PC-9 (cell line): ENCODE data around the gene ZBTB21.

Source experiments
- EZH2 ChIP-seq: fragments of 200-600 bp; sonication (generic); IDR thresholded peaks from 2 replicates; pipeline ENCODE4 v1.8.0; 2017; ENCODE audit warnings: antibody characterized with exemption, low read depth
- TF ChIP-seq, protein P1 (sequence below): fragments of 200-600 bp; sonication (generic); conservative IDR thresholded peaks from 2 replicates; pipeline ENCODE4 v1.6.1; 2017; ENCODE audit warnings: mixed run types, antibody characterized with exemption, mild to moderate bottlenecking, moderate library complexity

DNA sequence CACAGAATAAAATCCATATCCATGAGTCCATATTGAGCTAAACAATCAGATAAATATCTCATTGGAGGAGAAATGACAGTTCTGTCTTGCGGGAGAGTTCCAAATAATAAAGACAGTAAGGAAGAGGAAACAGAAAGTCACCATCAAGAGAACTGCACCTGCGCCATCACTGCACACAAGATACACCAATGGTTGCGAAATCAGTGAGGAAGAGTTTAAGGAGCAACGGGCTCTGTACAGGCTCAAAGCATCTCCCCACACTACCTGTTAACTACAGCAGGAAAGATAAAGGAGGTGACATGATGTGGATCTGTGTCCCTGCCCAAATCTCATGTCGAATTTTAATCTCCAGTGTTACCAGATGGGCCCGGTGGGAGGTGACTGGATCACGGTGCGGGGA lies 64.2 kb downstream of the ZBTB21 start:
- TF ChIP-seq, protein P1, sequence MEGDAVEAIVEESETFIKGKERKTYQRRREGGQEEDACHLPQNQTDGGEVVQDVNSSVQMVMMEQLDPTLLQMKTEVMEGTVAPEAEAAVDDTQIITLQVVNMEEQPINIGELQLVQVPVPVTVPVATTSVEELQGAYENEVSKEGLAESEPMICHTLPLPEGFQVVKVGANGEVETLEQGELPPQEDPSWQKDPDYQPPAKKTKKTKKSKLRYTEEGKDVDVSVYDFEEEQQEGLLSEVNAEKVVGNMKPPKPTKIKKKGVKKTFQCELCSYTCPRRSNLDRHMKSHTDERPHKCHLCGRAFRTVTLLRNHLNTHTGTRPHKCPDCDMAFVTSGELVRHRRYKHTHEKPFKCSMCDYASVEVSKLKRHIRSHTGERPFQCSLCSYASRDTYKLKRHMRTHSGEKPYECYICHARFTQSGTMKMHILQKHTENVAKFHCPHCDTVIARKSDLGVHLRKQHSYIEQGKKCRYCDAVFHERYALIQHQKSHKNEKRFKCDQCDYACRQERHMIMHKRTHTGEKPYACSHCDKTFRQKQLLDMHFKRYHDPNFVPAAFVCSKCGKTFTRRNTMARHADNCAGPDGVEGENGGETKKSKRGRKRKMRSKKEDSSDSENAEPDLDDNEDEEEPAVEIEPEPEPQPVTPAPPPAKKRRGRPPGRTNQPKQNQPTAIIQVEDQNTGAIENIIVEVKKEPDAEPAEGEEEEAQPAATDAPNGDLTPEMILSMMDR: no peak
- TF ChIP-seq EZH2: no peak
